Inferior parietal cortex (tissue), 1 donor: ENCODE data around the gene FLNC.
A peak's percentile ranks its signal among the peaks of the same experiment; 100 is the strongest.

Experiments
- DNase-seq: peaks from one replicate; pipeline ENCODE4 v3.0.0-alpha.2; 2016; ENCODE audit errors: extremely low spot score

FLNC gene

DNA sequence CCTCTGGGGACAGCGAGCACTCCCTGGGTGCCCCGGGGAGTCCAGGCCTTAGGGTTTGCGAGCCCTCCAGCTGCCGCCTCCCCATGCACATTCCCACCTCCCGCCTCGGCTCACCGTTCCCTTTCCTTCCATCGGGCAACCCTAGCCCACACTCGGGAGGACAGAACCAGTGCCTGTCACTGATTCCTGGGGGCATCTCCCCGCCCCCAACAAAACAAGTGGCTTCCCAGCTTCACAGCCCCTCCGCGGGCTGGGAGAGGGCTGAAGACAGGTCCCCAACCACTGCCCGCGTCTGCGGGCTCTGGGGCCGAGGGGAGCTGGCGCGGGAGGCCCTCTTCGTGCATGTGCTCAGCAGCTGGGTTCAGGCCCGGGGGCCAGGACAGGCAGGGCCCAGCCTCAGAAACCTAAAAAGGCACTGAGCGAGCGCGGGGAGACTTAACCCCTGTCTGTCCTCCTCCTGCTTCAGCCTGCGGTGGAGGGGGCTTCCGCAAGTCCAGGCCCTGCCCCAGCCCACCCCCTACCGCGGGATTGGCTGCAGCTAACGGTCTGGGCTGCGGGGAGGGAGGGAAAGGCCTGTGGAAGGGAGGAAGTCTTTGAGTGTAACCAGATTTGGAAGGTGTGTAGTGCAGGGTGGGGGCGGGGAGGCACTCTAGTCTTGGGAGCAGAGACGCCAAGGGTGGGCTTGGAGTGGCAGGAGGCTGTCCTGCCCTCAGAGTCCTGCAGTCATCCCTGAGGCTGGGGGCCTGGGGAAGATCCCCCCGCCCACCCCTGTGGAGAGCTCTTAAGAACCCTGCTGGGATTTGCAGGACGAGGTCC is 1.2 kb downstream of the FLNC start:
- no peak for DNase-seq

GRCh38 chr7:128831994-128832879 is 2.0 kb downstream of the FLNC start:
- no peak for DNase-seq

GRCh38 chr7:128832880-128833147 is 2.6 kb downstream of the FLNC start:
- no peak for DNase-seq

DNA sequence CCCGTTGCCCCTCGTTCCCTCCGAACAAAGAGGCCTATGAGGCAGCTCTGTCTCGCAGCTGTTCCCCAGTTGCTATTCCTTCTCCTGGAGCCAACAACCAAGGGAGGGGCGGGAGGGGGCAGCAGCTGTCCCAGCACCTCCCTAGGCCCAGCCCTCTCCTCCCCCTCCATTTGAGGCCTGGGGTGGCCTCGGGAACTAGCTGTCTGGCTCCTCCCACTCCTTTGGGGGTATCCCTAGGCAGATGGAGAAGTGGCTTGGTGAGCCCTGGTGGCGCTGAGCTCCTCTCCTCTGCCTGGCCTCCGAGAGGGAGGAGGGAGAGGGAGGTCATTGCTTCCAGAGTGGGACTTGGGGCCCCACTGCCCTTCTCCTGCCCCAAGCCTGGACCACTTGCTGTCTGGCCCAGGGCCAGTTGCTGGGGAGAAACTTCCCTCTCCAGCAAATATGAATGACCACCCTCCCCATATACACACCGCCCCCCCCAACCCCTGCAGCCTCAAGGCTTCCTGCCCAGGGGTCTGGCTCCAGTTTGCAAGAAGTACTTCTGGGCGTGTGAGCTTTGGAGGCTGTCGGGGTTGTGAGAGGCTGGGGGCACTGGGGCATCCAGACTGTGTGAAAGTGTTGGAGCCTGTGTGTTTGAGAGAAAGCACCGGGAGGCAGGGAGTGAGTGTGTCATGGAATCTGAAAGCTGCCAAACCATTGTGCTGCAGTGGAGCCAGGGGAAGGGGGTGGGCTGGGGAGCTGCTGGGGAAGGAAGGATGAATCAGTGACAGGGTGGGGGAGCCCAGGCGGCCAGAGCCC is 3.1 kb downstream of the FLNC start:
- DNase-seq: peak; percentile 71

- DNase-seq: no peak
Measured at GRCh38 chr7:128833946-128834325, 3.7 kb downstream of the FLNC start.

- no peak for DNase-seq
Measured at GRCh38 chr7:128835231-128835751, 5.1 kb downstream of the FLNC start.

- DNase-seq: no peak
Measured at GRCh38 chr7:128835790-128836641, 5.8 kb downstream of the FLNC start.

- no peak for DNase-seq
Measured at GRCh38 chr7:128836729-128837348, 6.6 kb downstream of the FLNC start.

GRCh38 chr7:128837521-128837921 is 7.3 kb downstream of the FLNC start:
- no peak for DNase-seq

GRCh38 chr7:128838109-128838779 is 8.0 kb downstream of the FLNC start:
- no peak for DNase-seq

DNA sequence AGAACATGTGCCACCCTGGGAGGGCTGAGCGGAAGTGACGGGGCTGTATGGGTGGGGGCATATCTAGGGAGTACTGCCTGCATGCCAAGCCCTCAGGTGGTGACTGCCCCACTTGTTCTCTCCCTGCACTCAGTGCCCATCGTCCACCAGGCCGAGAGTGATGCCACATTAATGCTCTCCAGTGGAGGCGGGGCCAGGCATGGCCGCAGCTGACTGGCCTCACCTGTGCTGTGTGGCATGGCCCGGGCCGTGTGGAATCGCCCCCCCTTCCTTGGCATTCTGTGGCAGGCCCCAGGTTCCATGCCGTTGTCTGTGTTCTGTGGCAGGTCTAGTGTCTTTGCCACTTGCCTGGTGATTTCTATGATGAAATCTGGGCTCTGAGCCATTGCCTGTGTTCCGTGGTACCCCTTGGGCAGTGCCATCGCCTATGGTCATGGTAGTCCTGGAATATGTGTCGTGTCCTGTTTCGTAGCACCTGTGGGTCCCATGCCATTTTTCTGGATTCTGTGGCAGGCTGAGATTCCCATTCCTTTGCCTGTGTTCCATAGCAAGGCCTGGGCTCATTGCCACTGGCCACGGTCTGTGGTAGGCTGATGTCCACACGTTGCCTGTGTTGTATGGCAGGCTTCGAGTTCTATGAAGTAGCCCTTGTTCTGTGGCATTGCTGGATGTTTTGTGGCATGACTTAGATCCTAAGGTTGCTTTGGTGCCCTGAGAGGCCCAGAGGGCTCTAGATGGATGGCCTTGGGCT is 8.9 kb downstream of the FLNC start:
- DNase-seq: no peak

- DNase-seq: no peak
Measured at GRCh38 chr7:128839751-128840177, 9.6 kb downstream of the FLNC start.

GRCh38 chr7:128840326-128841170 is 10.3 kb downstream of the FLNC start:
- no peak for DNase-seq

- DNase-seq: no peak
Measured at GRCh38 chr7:128841171-128841690, 11.0 kb downstream of the FLNC start.

GRCh38 chr7:128841921-128842673 is 11.9 kb downstream of the FLNC start:
- no peak for DNase-seq

DNA sequence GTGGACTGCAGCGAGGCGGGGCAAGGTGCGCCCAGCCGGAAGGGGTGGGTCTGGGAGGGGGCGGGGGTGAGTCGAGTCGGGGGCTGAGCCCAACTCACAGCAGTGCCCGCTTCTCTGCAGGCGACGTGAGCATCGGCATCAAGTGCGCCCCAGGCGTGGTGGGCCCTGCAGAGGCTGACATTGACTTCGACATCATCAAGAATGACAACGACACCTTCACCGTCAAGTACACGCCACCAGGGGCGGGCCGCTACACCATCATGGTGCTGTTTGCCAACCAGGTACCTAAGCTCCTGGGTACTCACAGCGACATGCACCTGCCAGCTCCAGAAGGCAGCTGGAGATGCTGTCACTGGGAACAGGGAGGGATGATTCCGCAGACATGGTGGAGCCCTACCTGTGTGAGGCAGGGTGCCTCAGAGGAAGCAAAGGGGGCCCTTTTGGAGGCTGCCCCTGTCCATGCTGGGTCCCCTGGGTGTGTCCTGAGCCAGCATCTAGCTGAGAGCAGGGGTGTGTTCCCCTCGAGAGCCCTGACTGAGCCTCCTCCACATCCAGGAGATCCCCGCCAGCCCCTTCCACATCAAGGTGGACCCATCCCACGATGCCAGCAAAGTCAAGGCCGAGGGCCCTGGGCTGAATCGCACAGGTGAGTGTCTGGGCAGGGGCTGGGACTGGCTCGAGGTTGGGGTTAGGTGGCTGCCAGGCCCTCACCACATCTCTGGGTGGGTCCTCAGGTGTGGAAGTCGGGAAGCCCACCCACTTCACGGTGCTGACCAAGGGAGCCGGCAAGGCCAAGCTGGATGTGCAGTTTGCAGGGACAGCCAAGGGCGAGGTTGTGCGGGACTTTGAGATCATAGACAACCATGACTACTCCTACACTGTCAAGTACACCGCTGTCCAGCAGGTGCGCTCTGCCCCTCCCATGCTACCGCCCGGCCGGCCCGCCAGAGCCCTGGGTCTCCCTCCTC is 12.8 kb downstream of the FLNC start:
- DNase-seq: no peak
